Measurements from ENCODE around the gene CYP19A1. TPM values are rescaled to one million over a fixed set of nuclear protein-coding genes. Genes with fewer than 3 reads are reported as not detected.

Gene CYP19A1
- total RNA-seq, 1 donor from 2014 or later = 0.07 TPM

- no peaks in the 10 kb centered on the region for H3K36me3 Mint-ChIP-seq (ENCODE audit: low read depth)
- CTCF ChIA-PET = no interaction called here
- POLR2A ChIA-PET = no interaction called here
- no peak overlapping the region for H3K4me3 Mint-ChIP-seq
- H3K4me1 Mint-ChIP-seq = no peaks in the 10 kb centered on the region
- no peak for TF ChIP-seq CTCF (IDR thresholded peaks at IDR 0.05)
- no peaks in the 10 kb centered on the region for H3K9me3 Mint-ChIP-seq
- no peak overlapping the region for H3K27ac Mint-ChIP-seq
- peaks cover 17% of the 10 kb centered on the region for H3K27me3 Mint-ChIP-seq
- DNase-seq (no peak), ATAC-seq (ENCODE audit: low read depth) (no peak)
- intact Hi-C loops (cut with micrococcal nuclease) = no loop called here
Measured at GRCh38 chr15:51168700-51169099, 169.7 kb downstream of the CYP19A1 start.

- Mint-ChIP-seq H3K4me1 (peaks cover 4% of the 10 kb centered on the region), H3K9me3 (no peaks in the 10 kb centered on the region), H3K27me3 (peaks cover 10% of the 10 kb centered on the region), H3K27ac (no peak overlapping the region), H3K36me3 (ENCODE audit: low read depth) (no peaks in the 10 kb centered on the region), H3K4me3 (no peak overlapping the region)
- ChIA-PET CTCF (interaction anchor here (1.3 to 3.8 kb wide), 9 partner anchors 9 to 335 kb away, joined by 4 to 43 read pairs (median 8); no protein-coding TSS in a partner anchor), POLR2A (no interaction called here)
- no peak for ATAC-seq (ENCODE audit: low read depth)
- intact Hi-C loops (cut with micrococcal nuclease) = loop anchor here (1.0 kb wide), 4 partner anchors 28 to 238 kb away; no protein-coding TSS in a partner anchor
- no peak for TF ChIP-seq CTCF (IDR thresholded peaks at IDR 0.05)
- DNase-seq = no peak
Measured at GRCh38 chr15:51163843-51164242, 174.6 kb downstream of the CYP19A1 start.

- ChIA-PET POLR2A (no interaction called here), CTCF (interaction anchor here (0.7 to 3.8 kb wide), 23 partner anchors 8 to 336 kb away, joined by 3 to 43 read pairs (median 4); no protein-coding TSS in a partner anchor)
- DNase-seq (peak; percentile 29), ATAC-seq (ENCODE audit: low read depth) (peak; percentile 67)
- no peak overlapping the region for H3K4me3 Mint-ChIP-seq
- H3K27ac Mint-ChIP-seq = no peak overlapping the region
- intact Hi-C loops (cut with micrococcal nuclease) = loop anchor here (1.0 kb wide), 4 partner anchors 29 to 239 kb away; no protein-coding TSS in a partner anchor
- H3K4me1 Mint-ChIP-seq = peaks cover 4% of the 10 kb centered on the region
- H3K9me3 Mint-ChIP-seq = no peaks in the 10 kb centered on the region
- peaks cover 9% of the 10 kb centered on the region for H3K27me3 Mint-ChIP-seq
- H3K36me3 Mint-ChIP-seq (ENCODE audit: low read depth) = no peaks in the 10 kb centered on the region
- peak; percentile 89 for TF ChIP-seq CTCF (IDR thresholded peaks at IDR 0.05)
Measured at GRCh38 chr15:51162865-51163762, 175.3 kb downstream of the CYP19A1 start.

GRCh38 chr15:51161491-51162220, 176.7 kb downstream of the CYP19A1 start:
- intact Hi-C loops (cut with micrococcal nuclease) = no loop called here
- no peak for ATAC-seq (ENCODE audit: low read depth)
- Mint-ChIP-seq H3K9me3 (no peaks in the 10 kb centered on the region), H3K27ac (no peak overlapping the region), H3K27me3 (peaks cover 4% of the 10 kb centered on the region), H3K4me1 (peaks cover 4% of the 10 kb centered on the region), H3K4me3 (no peak overlapping the region), H3K36me3 (ENCODE audit: low read depth) (no peaks in the 10 kb centered on the region)
- no peak for DNase-seq
- ChIA-PET CTCF (interaction anchor here (1.0 to 3.8 kb wide), 9 partner anchors 8 to 615 kb away, joined by 3 to 43 read pairs (median 6); no protein-coding TSS in a partner anchor), POLR2A (no interaction called here)
- no peak for TF ChIP-seq CTCF (IDR thresholded peaks at IDR 0.05)

- H3K4me1 Mint-ChIP-seq = peaks cover 4% of the 10 kb centered on the region
- ChIA-PET CTCF (interaction anchor here (1.1 to 1.7 kb wide), 4 partner anchors 9 to 220 kb away, joined by 3 to 4 read pairs (median 3); no protein-coding TSS in a partner anchor), POLR2A (no interaction called here)
- TF ChIP-seq CTCF (IDR thresholded peaks at IDR 0.05) = no peak
- no peak overlapping the region for H3K4me3 Mint-ChIP-seq
- DNase-seq = no peak
- H3K36me3 Mint-ChIP-seq (ENCODE audit: low read depth) = no peaks in the 10 kb centered on the region
- intact Hi-C loops (cut with micrococcal nuclease) = no loop called here
- H3K9me3 Mint-ChIP-seq = no peaks in the 10 kb centered on the region
- peaks cover 11% of the 10 kb centered on the region for H3K27me3 Mint-ChIP-seq
- no peak for ATAC-seq (ENCODE audit: low read depth)
- no peak overlapping the region for H3K27ac Mint-ChIP-seq
Measured at GRCh38 chr15:51160484-51160883, 177.9 kb downstream of the CYP19A1 start.

Measured in activated B cell treated with CpG ODN at 0.5 μM for 24 hours (primary cell).